PC-9 (cell line): ENCODE measurements around the gene RPS6KB1. TPM values are rescaled to one million over a fixed set of nuclear protein-coding genes. Genes with fewer than 3 reads are reported as not detected.

Experiments used
- BruUV-seq: library from RNA; stranded (reverse); fragments of 400-500 nt; replicated peaks from 2 replicates; lab custom pipeline; 2021; lab: Mats Ljungman, UMichigan
- CTCF ChIA-PET: fragments of 300-600 bp; sonication (Branson Sonifier 250); formaldehyde crosslinking; loops from one replicate; lab custom pipeline; 2022; ENCODE audit warnings: antibody characterized with exemption; lab: Charles Lee
- POLR2A ChIA-PET: fragments of 300-600 bp; sonication (Branson Sonifier 250); formaldehyde crosslinking; loops from one replicate; lab custom pipeline; 2022; ENCODE audit warnings: antibody characterized with exemption; ENCODE audit not compliant: unreplicated experiment; lab: Charles Lee
- DNase-seq, 2 experiments: peaks; one replicate each; pipeline versions ENCODE4 v3.0.0 to v3.0.0-alpha.2; 2015 to 2022; ENCODE audit warnings: mixed read lengths in 1 of 2
- H2AFZ ChIP-seq: fragments of 200-600 bp; sonication (generic); 2 replicates; pipeline ENCODE4 v1.8.1; 2017; ENCODE audit warnings: antibody characterized with exemption
- H3F3A ChIP-seq: fragments of 200-600 bp; sonication (generic); 2 replicates; pipeline ENCODE4 v1.8.1; 2017; ENCODE audit warnings: antibody characterized with exemption, mild to moderate bottlenecking, low read depth; ENCODE audit not compliant: insufficient read depth
- H3K27ac ChIP-seq: fragments of 200-600 bp; sonication (generic); 2 replicates; pipeline ENCODE4 v1.6.1; 2016; ENCODE audit warnings: mixed run types
- H3K27me3 ChIP-seq: fragments of 200-600 bp; sonication (generic); 2 replicates; pipeline ENCODE4 v1.6.1; 2016; ENCODE audit warnings: low read depth, mixed run types; ENCODE audit not compliant: insufficient read depth
- H3K36me3 ChIP-seq: fragments of 200-600 bp; sonication (generic); 2 replicates; pipeline ENCODE4 v1.6.1; 2016; ENCODE audit warnings: low read depth, mixed run types
- H3K4me1 ChIP-seq: fragments of 200-600 bp; sonication (generic); replicated peaks from 2 replicates; pipeline ENCODE4 v1.6.1; 2016; ENCODE audit warnings: mixed run types; ENCODE audit not compliant: insufficient read depth
- H3K4me2 ChIP-seq: fragments of 200-600 bp; sonication (generic); 2 replicates; pipeline ENCODE4 v1.6.1; 2017; ENCODE audit warnings: mixed run types
- H3K4me3 ChIP-seq: fragments of 200-600 bp; sonication (generic); 2 replicates; pipeline ENCODE4 v1.6.1; 2016; ENCODE audit warnings: mixed run types
- H3K79me2 ChIP-seq: fragments of 200-600 bp; sonication (generic); 2 replicates; pipeline ENCODE4 v1.6.1; 2017; ENCODE audit warnings: low read depth, mixed run types
- H3K9me2 ChIP-seq: fragments of 200-600 bp; sonication (generic); 2 replicates; pipeline ENCODE4 v1.8.1; 2017; ENCODE audit warnings: mild to moderate bottlenecking; ENCODE audit not compliant: insufficient read depth
- H3K9me3 ChIP-seq: fragments of 200-600 bp; sonication (generic); 2 replicates; pipeline ENCODE4 v1.8.1; 2016; ENCODE audit warnings: low read depth; ENCODE audit not compliant: insufficient read depth
- H4K20me1 ChIP-seq: fragments of 200-600 bp; sonication (generic); 2 replicates; pipeline ENCODE4 v1.8.1; 2017; ENCODE audit not compliant: insufficient read depth
- CTCF ChIP-seq: fragments of 200-600 bp; sonication (generic); conservative IDR thresholded peaks from 2 replicates; pipeline ENCODE4 v1.6.1; 2017; ENCODE audit warnings: mixed run types, antibody characterized with exemption, mild to moderate bottlenecking, moderate library complexity
- EZH2 ChIP-seq: fragments of 200-600 bp; sonication (generic); IDR thresholded peaks from 2 replicates; pipeline ENCODE4 v1.8.0; 2017; ENCODE audit warnings: antibody characterized with exemption, low read depth
- intact Hi-C: fragments of 100-400 bp; cut with micrococcal nuclease; formaldehyde crosslinking; loops from one replicate; pipeline ENCODE4 v1.10.0; 2022; ENCODE audit not compliant: unreplicated experiment
- total RNA-seq: library from RNA; stranded (reverse); gene quantifications from 2 replicates; pipeline ENCODE4 v1.2.3, GENCODE V29; 2021

The RPS6KB1 gene
- total RNA-seq, 1 experiment from 2014 or later, result 41.8 TPM

GRCh38 chr17:59863616-59864015, 29.3 kb upstream of the RPS6KB1 start:
- ChIA-PET CTCF (no interaction called here), POLR2A (interaction anchor here (0.7 kb wide), 1 partner anchor 49 kb away, joined by 3 read pairs; no protein-coding TSS in a partner anchor)
- DNase-seq, result no peak
- intact Hi-C loops, result no loop called here
- H3K9me2 ChIP-seq, result no peaks in the 10 kb centered on the region
- peaks cover 18% of the 10 kb centered on the region for H3F3A ChIP-seq
- H4K20me1 ChIP-seq, result no peaks in the 10 kb centered on the region
- no peak overlapping the region for H3K27ac ChIP-seq
- no TSS peak for BruUV-seq
- H3K4me3 ChIP-seq, result no peak overlapping the region
- no peaks in the 10 kb centered on the region for H3K9me3 ChIP-seq
- H3K4me2 ChIP-seq, result no peak overlapping the region
- TF ChIP-seq CTCF (no peak), EZH2 (no peak)
- H3K79me2 ChIP-seq, result no peaks in the 10 kb centered on the region
- H3K27me3 ChIP-seq, result no peaks in the 10 kb centered on the region
- H2AFZ ChIP-seq, result no peak overlapping the region
- H3K4me1 ChIP-seq, result peaks cover 8% of the 10 kb centered on the region
- no peaks in the 10 kb centered on the region for H3K36me3 ChIP-seq

GRCh38 chr17:59869941-59870218, 23.0 kb upstream of the RPS6KB1 start:
- Histone ChIP-seq H3K9me2 (no peaks in the 10 kb centered on the region), H3K4me1 (peaks cover 8% of the 10 kb centered on the region; the same call in 1 of the 2 replicates), H3K9me3 (no peaks in the 10 kb centered on the region), H3K79me2 (no peaks in the 10 kb centered on the region), H3K4me3 (no peak overlapping the region), H3F3A (peaks cover 12% of the 10 kb centered on the region; the same call in 1 of the 2 replicates), H3K36me3 (peaks cover 6% of the 10 kb centered on the region; the same call in 1 of the 2 replicates), H3K27me3 (no peaks in the 10 kb centered on the region), H3K4me2 (no peak overlapping the region), H4K20me1 (no peaks in the 10 kb centered on the region), H2AFZ (no peak overlapping the region), H3K27ac (0 out of 2 replicates have a peak overlapping the region, but pooled peaks have one; percentile 22)
- no peak for TF ChIP-seq CTCF
- CTCF ChIA-PET, result interaction anchor here (0.9 kb wide), 1 partner anchor 123 kb away, joined by 3 read pairs; no protein-coding TSS in a partner anchor
- no TSS peak for BruUV-seq
- DNase-seq, result no peak
- intact Hi-C loops, result no loop called here
- POLR2A ChIA-PET, result interaction anchor here (0.6 to 0.7 kb wide), 2 partner anchors 37 to 559 kb away, joined by 3 to 4 read pairs; no protein-coding TSS in a partner anchor

- Histone ChIP-seq H3K9me3 (no peaks in the 10 kb centered on the region), H2AFZ (no peak overlapping the region), H3K27me3 (no peaks in the 10 kb centered on the region), H3K79me2 (no peaks in the 10 kb centered on the region), H3K36me3 (peaks cover 6% of the 10 kb centered on the region; the same call in 1 of the 2 replicates), H3K4me1 (peaks cover 8% of the 10 kb centered on the region; the same call in 1 of the 2 replicates), H3F3A (peaks cover 12% of the 10 kb centered on the region; the same call in 1 of the 2 replicates), H3K4me2 (no peak overlapping the region), H3K4me3 (no peak overlapping the region), H3K27ac (no peak overlapping the region), H3K9me2 (no peaks in the 10 kb centered on the region), H4K20me1 (no peaks in the 10 kb centered on the region)
- POLR2A ChIA-PET, result interaction anchor here (0.6 to 0.7 kb wide), 2 partner anchors 37 to 559 kb away, joined by 3 to 4 read pairs; no protein-coding TSS in a partner anchor
- DNase-seq, result no peak
- no peak for TF ChIP-seq EZH2
- CTCF ChIA-PET, result interaction anchor here (0.9 kb wide), 1 partner anchor 123 kb away, joined by 3 read pairs; no protein-coding TSS in a partner anchor
- intact Hi-C loops, result no loop called here
- no TSS peak for BruUV-seq
Measured at GRCh38 chr17:59870482-59870881, 22.4 kb upstream of the RPS6KB1 start.
